Smooth muscle cell (in vitro differentiated cells): ENCODE results near the gene PFN2. TPM values are rescaled to one million over a fixed set of nuclear protein-coding genes. Genes with fewer than 3 reads are reported as not detected.

Experiments
- DNase-seq: peaks from one replicate; lab custom pipeline; 2025; ENCODE audit not compliant: unreplicated experiment; lab: John Stamatoyannopoulos, UW
- H2AFZ ChIP-seq: fragments of 200-600 bp; sonication (generic); 2 replicates; pipeline ENCODE4 v1.6.0; 2016; ENCODE audit warnings: antibody characterized with exemption, low read depth, mild to moderate bottlenecking
- H3F3A ChIP-seq: fragments of 200-600 bp; sonication (generic); 2 replicates; pipeline ENCODE4 v1.6.0; 2017; ENCODE audit warnings: antibody characterized with exemption, low read depth
- H3K27ac ChIP-seq: fragments of 200-600 bp; sonication (generic); 2 replicates; pipeline ENCODE4 v1.5.1; 2016; ENCODE audit warnings: low read depth, mild to moderate bottlenecking
- H3K27me3 ChIP-seq: fragments of 200-600 bp; sonication (generic); 2 replicates; pipeline ENCODE4 v1.6.1; 2016; ENCODE audit warnings: low read depth, mild to moderate bottlenecking
- H3K36me3 ChIP-seq: fragments of 200-600 bp; sonication (generic); 2 replicates; pipeline ENCODE4 v1.5.1; 2016; ENCODE audit warnings: low read depth
- H3K4me1 ChIP-seq: fragments of 200-600 bp; sonication (generic); 2 replicates; pipeline ENCODE4 v1.5.1; 2016; ENCODE audit warnings: low read depth
- H3K4me2 ChIP-seq: fragments of 200-600 bp; sonication (generic); 2 replicates; pipeline ENCODE4 v1.6.0; 2016; ENCODE audit warnings: mild to moderate bottlenecking
- H3K4me3 ChIP-seq: fragments of 200-600 bp; sonication (generic); 2 replicates; pipeline ENCODE4 v1.5.1; 2016; ENCODE audit warnings: mild to moderate bottlenecking
- H3K79me2 ChIP-seq: fragments of 200-600 bp; sonication (generic); 2 replicates; pipeline ENCODE4 v1.6.0; 2016; ENCODE audit warnings: low read depth, mild to moderate bottlenecking
- H3K9ac ChIP-seq: fragments of 200-600 bp; sonication (generic); 2 replicates; pipeline ENCODE4 v1.6.0; 2016; ENCODE audit warnings: low read depth
- H3K9me3 ChIP-seq: fragments of 200-600 bp; sonication (generic); replicated peaks from 2 replicates; pipeline ENCODE4 v1.5.1; 2016; ENCODE audit warnings: low read depth
- H4K20me1 ChIP-seq: fragments of 200-600 bp; sonication (generic); 2 replicates; pipeline ENCODE4 v1.6.0; 2016; ENCODE audit warnings: low read depth
- CTCF ChIP-seq: fragments of 200-600 bp; sonication (generic); IDR thresholded peaks from 2 replicates; pipeline ENCODE4 v1.5.1; 2017; ENCODE audit warnings: borderline replicate concordance, mild to moderate bottlenecking, antibody characterized with exemption; ENCODE audit not compliant: insufficient read depth, poor library complexity, severe bottlenecking
- WGBS: methylation state at CpG from one replicate; pipeline ENCODE4 v1.1.7; 2016; ENCODE audit warnings: low lambda C conversion rate; 5-methylcytosine and 5-hydroxymethylcytosine counted together
- polyA plus RNA-seq: library from polyadenylated mRNA; unstranded; fragments of >200 nt; fragmentation: Nextera tagmentation; extraction: Ambion mirVana; gene quantifications from 2 replicates; pipeline ENCODE4 v1.2.1, GENCODE V29; 2016
- total RNA-seq: library from RNA; depleted of rRNA; stranded (reverse); fragments of >200 nt; gene quantifications from 2 replicates; pipeline ENCODE4 v1.2.3, GENCODE V29; 2014

The PFN2 gene
- total and polyA plus RNA-seq, 2 experiments from 2014 or later: 209 to 265 TPM

GRCh38 chr3:149965278-149965677 lies 5.4 kb downstream of the PFN2 start:
- H3K36me3 ChIP-seq: no peaks in the 10 kb centered on the region
- peaks cover 26% of the 10 kb centered on the region for H3K4me1 ChIP-seq
- no peak for DNase-seq

GRCh38 chr3:149964291-149964690 lies 6.4 kb downstream of the PFN2 start:
- Histone ChIP-seq H3K4me2 (peak overlapping the region; percentile 45), H4K20me1 (peaks cover 94% of the 10 kb centered on the region), H3K4me3 (no peak overlapping the region), H3K27ac (peak overlapping the region; percentile 31), H3K9ac (no peak overlapping the region), H3K9me3 (no peaks in the 10 kb centered on the region), H3K79me2 (peaks cover 98% of the 10 kb centered on the region), H3F3A (peaks cover 10% of the 10 kb centered on the region), H3K36me3 (no peaks in the 10 kb centered on the region), H2AFZ (no peak overlapping the region), H3K4me1 (peaks cover 26% of the 10 kb centered on the region), H3K27me3 (no peaks in the 10 kb centered on the region)
- TF ChIP-seq CTCF: no peak
- DNase-seq: no peak

More at GRCh38 chr3:149965278-149965677, 5.4 kb downstream of the PFN2 start:
- Histone ChIP-seq H3F3A (peaks cover 4% of the 10 kb centered on the region), H3K27me3 (no peaks in the 10 kb centered on the region), H2AFZ (no peak overlapping the region), H4K20me1 (peaks cover 84% of the 10 kb centered on the region), H3K4me2 (peak overlapping the region; percentile 45), H3K27ac (peak overlapping the region; percentile 31), H3K9ac (no peak overlapping the region), H3K4me3 (no peak overlapping the region), H3K79me2 (peaks cover 96% of the 10 kb centered on the region), H3K9me3 (no peaks in the 10 kb centered on the region)
- no peak for TF ChIP-seq CTCF

GRCh38 chr3:149963485-149963884 lies 7.2 kb downstream of the PFN2 start:
- peak overlapping the region; percentile 31 for H3K27ac ChIP-seq
- H3F3A ChIP-seq: peaks cover 11% of the 10 kb centered on the region
- no peak overlapping the region for H3K4me3 ChIP-seq
- peaks cover 98% of the 10 kb centered on the region for H3K79me2 ChIP-seq
- no peaks in the 10 kb centered on the region for H3K36me3 ChIP-seq
- H3K27me3 ChIP-seq: no peaks in the 10 kb centered on the region
- 92% methylated on average over 2 of the region's 2 CpGs for WGBS
- H3K4me2 ChIP-seq: no peak overlapping the region
- H3K4me1 ChIP-seq: peaks cover 22% of the 10 kb centered on the region
- DNase-seq: no peak
- no peak overlapping the region for H2AFZ ChIP-seq
- H3K9ac ChIP-seq: no peak overlapping the region
- no peaks in the 10 kb centered on the region for H3K9me3 ChIP-seq
- peaks cover 98% of the 10 kb centered on the region for H4K20me1 ChIP-seq
- TF ChIP-seq CTCF: no peak

GRCh38 chr3:149959443-149959842 lies 11.3 kb downstream of the PFN2 start:
- Histone ChIP-seq H3K27ac (no peak overlapping the region), H4K20me1 (peaks cover 97% of the 10 kb centered on the region), H3K4me3 (no peak overlapping the region), H3K27me3 (no peaks in the 10 kb centered on the region), H2AFZ (no peak overlapping the region), H3K9ac (no peak overlapping the region), H3K36me3 (peaks cover 3% of the 10 kb centered on the region), H3F3A (peaks cover 7% of the 10 kb centered on the region), H3K79me2 (peaks cover 81% of the 10 kb centered on the region), H3K4me1 (no peaks in the 10 kb centered on the region), H3K4me2 (no peak overlapping the region), H3K9me3 (no peaks in the 10 kb centered on the region)
- no peak for TF ChIP-seq CTCF
- no peak for DNase-seq
